IMR-90 (cell line): ENCODE measurements around the gene DAB1. TPM values are rescaled to one million over a fixed set of nuclear protein-coding genes. Genes with fewer than 3 reads are reported as not detected.

Source experiments
- ATAC-seq: fragments of 200-7000 bp; cut with Tn5 transposase; 2 replicates; pipeline ENCODE4 v1.9.1; 2020; ENCODE audit warnings: low read depth, mild to moderate bottlenecking, moderate library complexity
- BruUV-seq: library from RNA; stranded (reverse); fragments of 400-500 nt; replicated peaks from 2 replicates; lab custom pipeline; 2021; lab: Mats Ljungman, UMichigan
- CTCF ChIA-PET: fragments of 300-600 bp; formaldehyde crosslinking; extraction: SDS; loops from one replicate; lab custom pipeline; 2021; ENCODE audit warnings: antibody characterized with exemption; lab: Yijun Ruan, JAX
- POLR2A ChIA-PET: fragments of 300-600 bp; sonication (Branson Sonifier 250); formaldehyde crosslinking; loops from one replicate; lab custom pipeline; 2022; ENCODE audit warnings: antibody characterized with exemption; ENCODE audit not compliant: unreplicated experiment; lab: Charles Lee
- DNase-seq: peaks from one replicate; pipeline ENCODE4 v3.0.0; 2013
- H2AFZ ChIP-seq: replicated peaks from 2 replicates; pipeline ENCODE3; 2013; ENCODE audit warnings: low read length, mild to moderate bottlenecking; ENCODE audit not compliant: poor library complexity
- H2AK5ac ChIP-seq: 2 replicates; pipeline ENCODE4 v1.6.1; 2013; ENCODE audit warnings: low read depth, low read length, inconsistent platforms
- H2AK9ac ChIP-seq: replicated peaks from 2 replicates; pipeline ENCODE3; 2013; ENCODE audit warnings: mild to moderate bottlenecking, low read depth, low read length, moderate library complexity; ENCODE audit not compliant: poor library complexity
- H2BK120ac ChIP-seq: 2 replicates; pipeline ENCODE4 v1.6.1; 2013; ENCODE audit warnings: low read depth, low read length, inconsistent platforms
- H2BK15ac ChIP-seq: 3 replicates; pipeline ENCODE4 v1.6.1; 2013; ENCODE audit warnings: low read depth, low read length, inconsistent platforms
- H2BK20ac ChIP-seq: 2 replicates; pipeline ENCODE4 v1.6.1; 2013; ENCODE audit warnings: low read depth, mild to moderate bottlenecking, inconsistent platforms, low read length, moderate library complexity
- H2BK5ac ChIP-seq: 2 replicates; pipeline ENCODE4 v1.6.1; 2013; ENCODE audit warnings: mild to moderate bottlenecking, low read depth, low read length, inconsistent platforms; ENCODE audit not compliant: poor library complexity, severe bottlenecking
- H3K14ac ChIP-seq: replicated peaks from 2 replicates; pipeline ENCODE4 v1.6.1; 2013; ENCODE audit warnings: low read depth, low read length, inconsistent platforms
- H3K18ac ChIP-seq: 2 replicates; pipeline ENCODE4 v1.6.1; 2013; ENCODE audit warnings: low read depth, low read length, control low read depth
- H3K23ac ChIP-seq: 2 replicates; pipeline ENCODE4 v1.6.1; 2013; ENCODE audit warnings: low read depth, low read length, inconsistent platforms
- H3K27ac ChIP-seq: 2 replicates; pipeline ENCODE4 v1.5.1; 2013; ENCODE audit warnings: mild to moderate bottlenecking, control low read depth, low read length; ENCODE audit not compliant: insufficient read depth
- H3K27me3 ChIP-seq: 2 replicates; pipeline ENCODE4 v1.6.1; 2013; ENCODE audit warnings: low read length; ENCODE audit not compliant: control insufficient read depth, insufficient read depth
- H3K36me3 ChIP-seq: 2 replicates; pipeline ENCODE4 v1.6.1; 2013; ENCODE audit warnings: low read length, mixed read lengths; ENCODE audit not compliant: control insufficient read depth, insufficient read depth
- H3K4ac ChIP-seq: 2 replicates; pipeline ENCODE4 v1.6.1; 2013; ENCODE audit warnings: low read depth, low read length, inconsistent platforms
- H3K4me1 ChIP-seq: 2 replicates; pipeline ENCODE4 v1.6.1; 2013; ENCODE audit warnings: low read length, mixed read lengths; ENCODE audit not compliant: control insufficient read depth, insufficient read depth
- H3K4me2 ChIP-seq: 2 replicates; pipeline ENCODE4 v1.6.1; 2013; ENCODE audit warnings: low read depth, mild to moderate bottlenecking, control low read depth, low read length, moderate library complexity
- H3K4me3 ChIP-seq: 2 replicates; pipeline ENCODE4 v1.5.1; 2013; ENCODE audit warnings: low read depth, mild to moderate bottlenecking, control low read depth, low read length, moderate library complexity; ENCODE audit not compliant: insufficient read depth
- H3K56ac ChIP-seq: 2 replicates; pipeline ENCODE4 v1.6.1; 2013; ENCODE audit warnings: low read length, inconsistent platforms; ENCODE audit not compliant: insufficient read depth; ENCODE audit errors: extremely low read depth
- H3K79me1 ChIP-seq, 2 experiments: 2 replicates each; pipeline ENCODE4 v1.6.1; 2013; ENCODE audit warnings: low read length in 2 of 2, inconsistent platforms in 1 of 2, low read depth in 1 of 2
- H3K9ac ChIP-seq: 2 replicates; pipeline ENCODE4 v1.6.1; 2013; ENCODE audit warnings: low read depth, low read length, control low read depth
- H3K9me1 ChIP-seq: 2 replicates; pipeline ENCODE4 v1.6.1; 2013; ENCODE audit warnings: low read length, inconsistent platforms; ENCODE audit not compliant: insufficient read depth
- H3K9me3 ChIP-seq: 2 replicates; pipeline ENCODE4 v1.6.1; 2013; ENCODE audit warnings: low read length; ENCODE audit not compliant: control insufficient read depth, insufficient read depth
- H4K20me1 ChIP-seq: 2 replicates; pipeline ENCODE4 v1.6.1; 2013; ENCODE audit warnings: low read length, inconsistent platforms; ENCODE audit not compliant: insufficient read depth
- H4K5ac ChIP-seq: 2 replicates; pipeline ENCODE4 v1.6.1; 2013; ENCODE audit warnings: mild to moderate bottlenecking, low read depth, low read length, control low read depth
- H4K8ac ChIP-seq, 2 experiments: 2 replicates each; pipeline ENCODE4 v1.6.1; 2013; ENCODE audit warnings: low read depth in 2 of 2, low read length in 2 of 2, control low read depth in 1 of 2, inconsistent platforms in 1 of 2
- H4K91ac ChIP-seq: 2 replicates; pipeline ENCODE4 v1.6.1; 2013; ENCODE audit warnings: low read depth, low read length, inconsistent platforms; ENCODE audit not compliant: insufficient read depth
- BHLHE40 ChIP-seq: fragments of 150-350 bp; IDR thresholded peaks from 2 replicates; pipeline ENCODE4 v1.6.1; 2016; ENCODE audit warnings: mild to moderate bottlenecking, low read depth, low read length
- CHD1 ChIP-seq: IDR thresholded peaks from 2 replicates; pipeline ENCODE4 v1.6.1; 2012; ENCODE audit warnings: low read depth, low read length, improper control_type of control experiment
- FOS ChIP-seq: fragments of 150-350 bp; IDR thresholded peaks from 2 replicates; pipeline ENCODE4 v1.6.1; 2016; ENCODE audit warnings: low read depth, low read length
- MAFK ChIP-seq: IDR thresholded peaks from 2 replicates; pipeline ENCODE4 v1.6.1; 2012; ENCODE audit warnings: low read depth, low read length, improper control_type of control experiment
- MXI1 ChIP-seq: IDR thresholded peaks from 2 replicates; pipeline ENCODE4 v1.6.1; 2012; ENCODE audit warnings: low read depth, mild to moderate bottlenecking, low read length, moderate library complexity, borderline replicate concordance
- NFE2L2 ChIP-seq: fragments of 150-350 bp; IDR thresholded peaks from 2 replicates; pipeline ENCODE4 v1.6.1; 2016; ENCODE audit warnings: low read depth, mild to moderate bottlenecking, low read length
- POLR2A ChIP-seq: IDR thresholded peaks from 2 replicates; pipeline ENCODE4 v1.6.1; 2012; ENCODE audit warnings: mild to moderate bottlenecking, low read depth, low read length
- RAD21 ChIP-seq: IDR thresholded peaks from 2 replicates; pipeline ENCODE4 v1.6.1; 2012; ENCODE audit warnings: low read length, improper control_type of control experiment
- RCOR1 ChIP-seq: IDR thresholded peaks from 2 replicates; pipeline ENCODE4 v1.6.1; 2012; ENCODE audit warnings: mild to moderate bottlenecking, low read length, improper control_type of control experiment; ENCODE audit not compliant: insufficient replicate concordance
- RFX5 ChIP-seq: IDR thresholded peaks from 2 replicates; pipeline ENCODE4 v1.8.0; 2012; ENCODE audit warnings: low read depth, mild to moderate bottlenecking, low read length, moderate library complexity
- WGBS, 2 experiments: methylation state at CpG; one replicate each; pipeline versions ENCODE4 v1.1.5 to v1.1.7; 2013; ENCODE audit warnings: missing lambda C conversion rate in 2 of 2; ENCODE audit not compliant: insufficient read length in 1 of 2; ENCODE audit errors: extremely low coverage in 2 of 2; 5-methylcytosine and 5-hydroxymethylcytosine counted together
- dilution Hi-C: fragments of 300-500 bp; cut with HindIII; formaldehyde crosslinking; loops from one replicate; pipeline ENCODE4 v1.14.3; 2018; ENCODE audit warnings: low sequenced_read_pairs; ENCODE audit not compliant: unreplicated experiment
- in situ Hi-C: fragments of 300-500 bp; cut with MboI; formaldehyde crosslinking; loops from 3 replicates; pipeline ENCODE4 v1.14.3; 2019; ENCODE audit warnings: low sequenced_read_pairs, inconsistent platforms, mixed read lengths
- intact Hi-C: fragments of 100-400 bp; cut with micrococcal nuclease; formaldehyde crosslinking; loops from 2 replicates; pipeline ENCODE4 v1.10.0; 2022
- polyA plus RNA-seq, 3 experiments: library from polyadenylated mRNA; depleted of rRNA; stranded (reverse); fragments of >200 nt; gene quantifications; 2 replicates each; pipeline ENCODE4 v1.2.3, GENCODE V29; 2012; ENCODE audit warnings: low replicate concordance in 1 of 3
- total RNA-seq: library from RNA; depleted of rRNA; stranded (reverse); fragments of >200 nt; gene quantifications from 2 replicates; pipeline ENCODE4 v1.2.3, GENCODE V29; 2012

DAB1 gene
- total and polyA plus RNA-seq, 2 of the 4 experiments (the other 2 are of a cell fraction) = 0.18 to 0.41 TPM

GRCh38 chr1:57164584-57164983 is 259.3 kb downstream of the DAB1 start:
- Histone ChIP-seq H2AK5ac (no peak overlapping the region), H3K9ac (no peak overlapping the region), H3K4me2 (no peak overlapping the region), H2BK5ac (no peak overlapping the region), H3K14ac (no peak overlapping the region), H2AK9ac (no peak overlapping the region), H3K56ac (no peak overlapping the region), H3K9me3 (no peaks in the 10 kb centered on the region), H2BK15ac (no peak overlapping the region), H3K27ac (no peak overlapping the region), H3K4ac (no peak overlapping the region), H3K36me3 (no peaks in the 10 kb centered on the region), H3K4me3 (no peak overlapping the region), H3K18ac (no peak overlapping the region), H3K4me1 (no peaks in the 10 kb centered on the region), H3K23ac (no peak overlapping the region), H4K91ac (no peak overlapping the region), H2BK20ac (no peak overlapping the region), H2BK120ac (no peak overlapping the region), H4K20me1 (no peaks in the 10 kb centered on the region), H4K8ac (no peak overlapping the region), H3K27me3 (no peaks in the 10 kb centered on the region), H4K5ac (no peak overlapping the region), H2AFZ (no peak overlapping the region), H3K79me1 (no peaks in the 10 kb centered on the region), H3K9me1 (no peaks in the 10 kb centered on the region)
- ATAC-seq (no peak), DNase-seq (no peak)
- ChIA-PET POLR2A (no interaction called here), CTCF (no interaction called here)
- dilution Hi-C loops = no loop called here
- TF ChIP-seq POLR2A (no peak), RFX5 (no peak), MAFK (no peak), RCOR1 (no peak), MXI1 (no peak), FOS (no peak), NFE2L2 (no peak), RAD21 (no peak), CHD1 (no peak), BHLHE40 (no peak)
- WGBS, 2 experiments = no CpG with 5 or more reads among the region's 1 CpG
- intact Hi-C loops = no loop called here
- no TSS peak for BruUV-seq
- in situ Hi-C loops = no loop called here
